ENCODE results near the gene OBP2B.

The OBP2B gene

GRCh38 chr9:133165452-133165730 lies 43.7 kb downstream of the OBP2B start:
- DNase-seq: no peak

- DNase-seq: no peak
These were observed 44.9 kb downstream of the OBP2B start for GRCh38 chr9:133164191-133164590.

- DNase-seq: no peak
These were observed 45.4 kb downstream of the OBP2B start, which contains the start of gene GBGT1 for GRCh38 chr9:133163504-133164172. Gene GBGT1 (minus strand): TSS chr9:133163914. CDS start chr9:133162412, 1,502 bp downstream.

GRCh38 chr9:133162861-133163503 lies 46.1 kb downstream of the OBP2B start:
- DNase-seq: no peak

- no peak for DNase-seq
These were observed 47.5 kb downstream of the OBP2B start for GRCh38 chr9:133161547-133161950.

- DNase-seq: no peak
These were observed 48.1 kb downstream of the OBP2B start for GRCh38 chr9:133160742-133161546.

GRCh38 chr9:133158695-133159094 lies 50.4 kb downstream of the OBP2B start:
- no peak for DNase-seq

All from NCI-H1048 (cell line).